Nucleus accumbens (tissue), 56 donors: ENCODE data around the gene FRMPD3.
A peak's percentile ranks its signal among the peaks of the same experiment; 100 is the strongest.

Experiments
- DNase-seq, 56 donors: peaks; one replicate each; lab custom pipeline; 2025; lab: John Stamatoyannopoulos, UW

The FRMPD3 gene

GRCh38 chrX:107477406-107477805, 28.0 kb downstream of the FRMPD3 start:
- DNase-seq, result no peak

GRCh38 chrX:107480272-107480671, 30.8 kb downstream of the FRMPD3 start:
- DNase-seq, result no peak

- peak in 1 of 56 donors; percentile 1 for DNase-seq
Measured at GRCh38 chrX:107482046-107482445, 32.6 kb downstream of the FRMPD3 start.

GRCh38 chrX:107484002-107484726, 34.7 kb downstream of the FRMPD3 start:
- DNase-seq, result peak in 1 of 56 donors; percentile 8

- no peak for DNase-seq
Measured at GRCh38 chrX:107485013-107485412, 35.6 kb downstream of the FRMPD3 start.

GRCh38 chrX:107493141-107493540, 43.7 kb downstream of the FRMPD3 start:
- no peak for DNase-seq

GRCh38 chrX:107496786-107497185, 47.3 kb downstream of the FRMPD3 start:
- DNase-seq, result no peak
